H1 (cell line): ENCODE results near the gene KCNK15. TPM values are rescaled to one million over a fixed set of nuclear protein-coding genes. Genes with fewer than 3 reads are reported as not detected.

Experiments used
- CTCF ChIP-seq, 3 experiments: IDR thresholded peaks; 1 replicate in 2 of 3; 2 replicates in 1 of 3; pipeline versions ENCODE4 v1.5.1 to v1.6.1; 2011; ENCODE audit warnings: low read length in 3 of 3, mild to moderate bottlenecking in 3 of 3, inconsistent platforms in 2 of 3, low read depth in 1 of 3, moderate library complexity in 1 of 3; ENCODE audit not compliant: insufficient read depth in 1 of 3; ENCODE audit errors: control extremely low read depth in 1 of 3
- JUND ChIP-seq: IDR thresholded peaks from 2 replicates; pipeline ENCODE4 v1.6.1; 2011; ENCODE audit warnings: mild to moderate bottlenecking, improper control_type of control experiment, low read length
- NRF1 ChIP-seq: IDR thresholded peaks from 2 replicates; pipeline ENCODE4 v1.6.1; 2011; ENCODE audit warnings: mild to moderate bottlenecking, low read depth, low read length, improper control_type of control experiment
- RAD21 ChIP-seq, 2 experiments: IDR thresholded peaks in 1 of 2; conservative IDR thresholded peaks in 1 of 2; 2 replicates each; pipeline ENCODE4 v1.6.1; 2011; ENCODE audit warnings: low read depth in 2 of 2, low read length in 2 of 2, improper control_type of control experiment in 1 of 2, inconsistent platforms in 1 of 2, mild to moderate bottlenecking in 1 of 2, moderate library complexity in 1 of 2
- polyA plus RNA-seq, 7 experiments: library from polyadenylated mRNA; depleted of rRNA in 3 of 7; stranded (reverse) in 5 of 7; unstranded in 2 of 7; fragments of >200 nt in 5 of 7; fragments of 200-250 nt in 2 of 7; gene quantifications; 1 replicate in 5 of 7; 2 replicates in 1 of 7; 4 replicates in 1 of 7; pipeline versions ENCODE4 v1.2.1 to v1.2.3, GENCODE V29; 2011 to 2013; ENCODE audit warnings: missing spikeins in 2 of 7, mixed read lengths in 2 of 7
- total RNA-seq: library from RNA; stranded (reverse); fragmentation: NEBNext Ultra II Directional; extraction: Animal tissue kit (Norgen Biotek cat#: 25700); gene quantifications from 2 replicates; pipeline ENCODE4 v1.2.1, GENCODE V29; 2021

The KCNK15 gene
- total and polyA plus RNA-seq, 2 of the 8 experiments (the other 6 are each of a cell fraction or from before 2014, with no cell fraction given), result 0.24 to 0.33 TPM

- peak; percentile 98 to 99 for TF ChIP-seq RAD21 (IDR thresholded peaks at IDR 0.05 in 1 of 2, conservative IDR thresholded peaks at IDR 0.05 in 1 of 2; ENCODE audit: low read depth in 2 of 2, low read length in 2 of 2)
- TF ChIP-seq NRF1, result no peak
- peak; percentile 90 to 97 (median 96) for TF ChIP-seq CTCF (IDR thresholded peaks at IDR 0.05; ENCODE audit: control extremely low read depth in 1 of 3, insufficient read depth in 1 of 3, low read depth in 1 of 3, low read length in 3 of 3)
- no peak for TF ChIP-seq JUND
Measured at GRCh38 chr20:44733341-44734069, 12.2 kb upstream of the KCNK15 start (continued).
